OCI-LY1 (cell line): ENCODE measurements around the gene TBX21.

Experiments used
- EZH2 ChIP-seq: fragments of 200-600 bp; sonication (generic), shearing (Covaris generic); IDR thresholded peaks from 2 replicates; pipeline ENCODE4 v1.8.0; 2017; ENCODE audit warnings: borderline replicate concordance, mixed run types, mild to moderate bottlenecking, antibody characterized with exemption, low read length, moderate library complexity, mixed read lengths
- TF ChIP-seq, protein P1 (sequence below): fragments of 200-600 bp; sonication (generic), shearing (Covaris generic); IDR thresholded peaks from 2 replicates; pipeline ENCODE4 v1.5.1; 2017; ENCODE audit warnings: mild to moderate bottlenecking, antibody characterized with exemption, low read length, moderate library complexity, mixed read lengths

GRCh38 chr17:47733674-47734410, 806 bp downstream of the TBX21 start:
- TF ChIP-seq, protein P1, sequence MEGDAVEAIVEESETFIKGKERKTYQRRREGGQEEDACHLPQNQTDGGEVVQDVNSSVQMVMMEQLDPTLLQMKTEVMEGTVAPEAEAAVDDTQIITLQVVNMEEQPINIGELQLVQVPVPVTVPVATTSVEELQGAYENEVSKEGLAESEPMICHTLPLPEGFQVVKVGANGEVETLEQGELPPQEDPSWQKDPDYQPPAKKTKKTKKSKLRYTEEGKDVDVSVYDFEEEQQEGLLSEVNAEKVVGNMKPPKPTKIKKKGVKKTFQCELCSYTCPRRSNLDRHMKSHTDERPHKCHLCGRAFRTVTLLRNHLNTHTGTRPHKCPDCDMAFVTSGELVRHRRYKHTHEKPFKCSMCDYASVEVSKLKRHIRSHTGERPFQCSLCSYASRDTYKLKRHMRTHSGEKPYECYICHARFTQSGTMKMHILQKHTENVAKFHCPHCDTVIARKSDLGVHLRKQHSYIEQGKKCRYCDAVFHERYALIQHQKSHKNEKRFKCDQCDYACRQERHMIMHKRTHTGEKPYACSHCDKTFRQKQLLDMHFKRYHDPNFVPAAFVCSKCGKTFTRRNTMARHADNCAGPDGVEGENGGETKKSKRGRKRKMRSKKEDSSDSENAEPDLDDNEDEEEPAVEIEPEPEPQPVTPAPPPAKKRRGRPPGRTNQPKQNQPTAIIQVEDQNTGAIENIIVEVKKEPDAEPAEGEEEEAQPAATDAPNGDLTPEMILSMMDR: no peak
- no peak for TF ChIP-seq EZH2
